Measurements from ENCODE around the gene UBE3A.

The UBE3A gene

DNA sequence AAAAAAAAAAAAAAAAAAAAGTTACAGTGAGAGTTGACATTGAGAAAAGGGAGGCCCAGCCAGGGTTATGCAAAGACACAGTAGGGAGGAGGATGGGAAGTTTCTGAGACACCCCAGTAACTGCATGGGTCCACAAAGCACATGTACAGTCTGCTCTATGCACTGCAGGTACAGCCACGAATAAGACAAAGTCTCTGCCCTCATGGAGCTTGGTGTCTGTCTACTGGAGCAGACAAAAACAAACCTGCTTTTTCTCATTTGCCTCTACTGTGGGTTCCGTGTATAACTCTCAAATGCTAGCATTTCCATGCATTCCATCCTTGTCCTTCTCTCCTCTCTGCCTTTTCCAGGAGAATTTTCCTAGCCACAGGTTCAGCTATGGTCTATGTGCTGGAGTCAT lies 107.4 kb downstream of the UBE3A start:
- DNase-seq (ENCODE audit: low read depth) = no peak

DNA sequence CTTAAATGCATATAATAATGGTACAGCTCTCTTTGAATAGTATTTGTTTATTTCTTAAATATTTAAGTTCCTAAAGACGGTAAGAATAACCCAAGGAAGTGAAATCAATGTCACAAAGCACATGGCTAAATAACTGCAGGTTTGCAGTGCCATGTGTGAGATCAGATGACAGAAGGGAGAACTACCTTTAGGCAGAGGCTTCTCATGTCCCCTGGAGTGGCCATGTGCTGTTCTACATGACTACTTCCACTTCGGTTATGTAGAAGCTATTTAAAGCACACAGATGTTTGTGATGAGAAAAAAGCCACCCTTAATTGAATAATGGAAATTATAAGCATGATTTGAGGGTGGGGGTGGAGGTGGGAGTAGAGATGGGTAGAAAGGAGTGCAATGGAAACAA lies 109.1 kb downstream of the UBE3A start:
- no peak for DNase-seq (ENCODE audit: low read depth)

DNA sequence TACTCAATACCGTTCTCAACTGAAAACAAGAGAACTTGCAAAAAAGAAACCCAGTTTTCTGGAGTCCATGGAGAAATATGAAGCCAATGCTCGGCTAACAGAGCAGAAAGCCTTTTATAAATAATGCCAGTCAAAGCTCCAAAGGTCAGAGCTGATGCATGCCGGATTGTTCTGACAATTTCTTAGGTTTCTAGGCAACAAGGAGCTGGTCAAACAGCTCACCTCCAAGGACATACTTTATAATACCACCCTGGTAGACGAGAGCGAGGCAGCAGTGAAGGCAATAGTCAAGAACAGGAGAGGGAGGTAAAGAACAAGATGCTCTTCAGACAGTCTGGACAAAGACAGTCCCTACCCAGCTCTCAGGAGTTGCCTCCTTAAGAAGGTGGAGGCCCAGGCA lies 111.1 kb downstream of the UBE3A start:
- no peak for DNase-seq (ENCODE audit: low read depth)

DNA sequence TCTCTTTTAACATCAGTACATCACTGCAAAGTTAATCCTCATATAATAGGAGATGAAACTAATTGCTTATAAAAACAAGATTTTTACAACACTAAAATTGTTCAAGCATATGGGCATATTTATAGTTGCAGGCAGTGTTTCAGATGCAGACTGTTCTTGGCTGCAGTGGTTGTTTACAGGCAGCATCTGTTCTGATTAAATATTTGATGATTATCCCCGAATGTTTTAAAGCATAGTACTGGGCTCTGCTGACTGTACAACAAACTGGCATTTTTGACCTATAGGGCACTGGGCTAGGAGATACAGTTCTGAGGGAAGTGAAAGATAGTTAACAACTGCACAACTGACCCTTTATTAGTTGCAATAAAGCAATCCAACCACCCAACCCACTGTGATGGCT lies 113.6 kb downstream of the UBE3A start:
- DNase-seq (ENCODE audit: low read depth) = no peak

DNA sequence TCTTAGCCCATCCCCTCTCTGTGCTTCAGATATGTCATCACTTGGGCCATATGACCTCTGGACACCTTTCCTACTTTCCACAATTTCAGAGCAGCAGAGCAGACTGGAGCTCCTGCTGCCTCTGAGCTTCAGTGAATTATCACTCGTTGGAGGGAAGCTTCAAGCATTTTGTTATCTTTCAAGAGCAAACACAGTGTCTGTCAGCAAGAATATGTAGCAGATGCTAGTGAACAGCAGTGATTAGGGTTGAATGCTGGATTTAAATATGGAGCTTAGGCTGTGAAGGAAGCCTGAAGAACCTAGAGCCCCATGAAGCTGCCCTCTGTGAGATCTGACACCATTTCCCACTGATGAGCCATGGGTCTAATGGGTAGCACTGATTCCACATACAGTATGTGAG lies 115.4 kb downstream of the UBE3A start:
- no peak for DNase-seq (ENCODE audit: low read depth)

DNA sequence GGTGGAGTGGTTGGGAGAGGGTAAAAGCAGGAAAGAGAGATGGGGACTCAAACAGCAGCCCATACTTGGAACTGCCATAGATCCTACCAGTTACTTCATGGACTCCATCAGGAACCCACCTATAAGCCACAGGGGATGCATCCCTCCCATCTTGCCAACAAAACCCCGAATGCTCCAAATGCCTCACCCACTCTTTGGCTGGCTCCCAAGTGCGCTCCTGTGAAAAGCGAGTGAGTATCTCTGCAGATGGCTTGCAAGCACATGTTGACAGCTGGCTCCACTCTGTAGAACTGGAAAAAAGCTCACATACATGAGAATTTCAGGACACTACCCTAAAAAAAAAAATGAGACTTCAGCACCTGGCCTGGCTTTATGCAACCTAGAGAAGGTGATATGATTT lies 151.0 kb downstream of the UBE3A start:
- DNase-seq (ENCODE audit: low read depth) = no peak
